CD4-positive, alpha-beta T cell treated with Interleukin-6 for 4 hours (primary cell): ENCODE data around the gene NTNG1.

Experiments used
- DNase-seq: peaks from one replicate; pipeline ENCODE4 v3.0.0-alpha.2; 2020; ENCODE audit warnings: mixed read lengths

Gene NTNG1

DNA sequence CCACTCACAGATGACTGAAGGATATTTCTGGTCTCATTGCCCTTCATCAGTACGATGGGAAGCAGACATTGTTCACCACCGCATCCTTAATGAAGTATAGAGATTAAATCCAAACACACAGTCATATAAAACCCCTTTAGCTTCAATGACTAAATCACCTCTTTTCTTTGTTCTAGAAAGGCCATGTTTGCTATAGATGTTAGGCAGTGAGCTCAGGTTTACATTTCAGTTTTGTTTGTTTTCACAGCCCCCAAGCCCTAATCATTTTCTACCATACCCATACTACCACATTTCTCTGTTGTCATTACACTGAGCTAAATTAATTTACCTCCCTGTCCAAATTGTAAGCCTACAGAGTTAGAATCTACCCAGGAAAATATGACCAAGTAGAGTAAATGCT, 385.1 kb downstream of the NTNG1 start:
- no peak for DNase-seq

GRCh38 chr1:107526524-107527198, 385.8 kb downstream of the NTNG1 start:
- DNase-seq, result no peak

DNA sequence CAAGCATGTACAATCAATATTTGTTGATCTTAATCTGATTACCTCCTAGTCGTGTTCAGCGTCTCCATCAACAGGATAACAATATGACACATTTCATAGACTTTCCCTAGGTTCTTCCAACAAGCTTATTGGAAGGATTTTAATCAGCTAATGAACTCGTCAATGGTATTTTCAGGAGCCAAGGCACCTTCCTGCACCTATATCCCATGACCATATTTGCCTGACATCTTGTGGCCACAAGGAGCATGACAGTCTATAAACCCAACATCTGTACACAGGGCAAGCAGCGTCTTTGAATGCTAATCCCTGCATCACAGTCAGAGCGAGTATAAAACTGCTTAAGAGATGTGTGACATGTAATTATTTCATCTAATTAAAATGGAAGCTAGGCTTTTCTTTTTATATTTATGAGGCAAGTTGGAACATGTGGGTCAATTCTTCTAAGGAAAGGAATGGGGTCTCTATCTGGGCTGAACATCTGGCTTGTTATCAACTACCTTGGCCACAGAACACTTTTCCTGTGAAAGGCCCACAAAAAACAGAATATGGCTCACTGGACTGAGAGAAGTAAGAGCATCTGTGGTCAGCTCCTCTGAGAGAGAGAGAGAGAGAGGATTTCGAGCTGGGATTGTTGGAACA, 388.8 kb downstream of the NTNG1 start:
- DNase-seq, result no peak

GRCh38 chr1:107530543-107530942, 389.7 kb downstream of the NTNG1 start:
- DNase-seq, result no peak

DNA sequence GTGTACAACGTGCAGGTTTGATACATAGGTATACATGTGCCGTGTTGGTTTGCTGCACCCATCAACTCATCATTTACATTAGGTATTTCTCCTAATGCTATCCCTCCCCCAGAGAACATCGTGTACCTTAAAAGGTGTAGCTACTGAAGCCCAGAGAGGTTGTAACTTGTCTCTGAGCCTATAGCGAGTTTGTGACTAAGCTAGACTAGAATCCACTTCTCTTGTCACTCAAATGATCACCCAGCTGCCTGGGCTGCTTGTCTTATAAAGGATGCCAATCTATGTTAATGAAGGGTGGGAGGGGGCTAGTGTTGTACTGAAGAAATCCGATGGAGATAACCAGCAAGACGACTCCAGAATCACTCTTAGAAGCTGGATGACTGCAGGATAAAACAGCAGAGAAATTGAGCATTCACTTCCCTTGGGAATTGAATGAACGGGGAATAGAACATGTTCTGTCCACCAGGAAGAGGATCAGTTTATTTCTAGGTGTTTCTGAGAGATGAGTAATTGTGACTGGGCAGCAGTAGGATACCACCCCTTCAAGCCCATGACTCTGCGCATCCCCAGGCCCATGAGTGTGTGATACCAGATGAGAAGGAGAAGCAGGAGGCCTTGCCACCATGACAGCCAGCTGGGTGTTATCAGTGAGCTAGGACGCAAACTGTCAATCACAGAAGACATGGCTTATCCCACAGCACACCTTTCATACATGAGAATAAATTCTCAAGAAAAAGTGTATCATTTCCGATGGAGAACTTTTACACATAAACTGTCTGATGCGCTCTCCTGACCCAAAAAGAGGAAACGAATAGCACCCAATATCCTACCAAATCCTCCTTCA, 390.4 kb downstream of the NTNG1 start:
- DNase-seq, result no peak

DNA sequence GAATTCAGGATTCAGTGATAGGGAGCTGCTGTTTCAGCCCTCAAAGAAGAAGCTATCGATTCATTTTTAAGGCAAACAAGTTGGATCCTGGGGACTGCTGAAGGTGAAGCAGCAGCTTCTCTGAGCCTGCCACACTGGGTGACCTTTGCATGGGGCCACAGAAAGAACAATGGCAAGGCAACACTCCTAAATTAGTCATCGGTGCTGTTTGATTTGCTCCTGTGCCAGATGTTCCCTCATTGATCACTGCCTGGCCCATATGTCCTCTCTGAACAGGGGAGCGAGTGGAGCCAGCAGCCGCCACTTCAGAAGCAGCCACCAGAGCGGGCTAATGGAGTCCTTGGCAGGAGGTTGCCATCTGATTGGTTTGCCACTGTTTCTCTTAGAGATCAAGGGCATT, 391.5 kb downstream of the NTNG1 start:
- no peak for DNase-seq
